C1 segment of cervical spinal cord (tissue), 14 donors: Measurements from ENCODE around the gene JAZF1.

Experiments used
- DNase-seq, 14 donors: peaks; one replicate each; lab custom pipeline; 2025; lab: John Stamatoyannopoulos, UW

The JAZF1 gene

DNA sequence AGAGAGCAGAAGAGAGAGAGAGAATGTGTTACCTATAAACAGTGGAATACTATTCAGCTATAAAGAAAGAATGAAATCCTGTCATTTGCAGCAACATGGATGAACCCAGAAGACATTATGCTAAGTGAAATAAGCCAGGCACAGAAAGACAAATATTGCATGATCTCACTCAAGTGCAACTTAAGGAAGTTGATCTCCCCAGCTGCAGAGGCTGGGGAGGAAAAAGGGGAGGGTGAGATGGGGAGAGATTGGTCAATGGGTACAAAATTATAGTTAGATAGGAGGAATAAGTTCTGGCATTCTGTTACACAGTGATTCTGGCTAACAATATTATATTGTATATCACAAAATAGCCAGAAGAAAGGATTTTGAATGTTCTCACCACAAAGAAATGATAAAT, 11.2 kb upstream of the JAZF1 start:
- no peak for DNase-seq

DNA sequence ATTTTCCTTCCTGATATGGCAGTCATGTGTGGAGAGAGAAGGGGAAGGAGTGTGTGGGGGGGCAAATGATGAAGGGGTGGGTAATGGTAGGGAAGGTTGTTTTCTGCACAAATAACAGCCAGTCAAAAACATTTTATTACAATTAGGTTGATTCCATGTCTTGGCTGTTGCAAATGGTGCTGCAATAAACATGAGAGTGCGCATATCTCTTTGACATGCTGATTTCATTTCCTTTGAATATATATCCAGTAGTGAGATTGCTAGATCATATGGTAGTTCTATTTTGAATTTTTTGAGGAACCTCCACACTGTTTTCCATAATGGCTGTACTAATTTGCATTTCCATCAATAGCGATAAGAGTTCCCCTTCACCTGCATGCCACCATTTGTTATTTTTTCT, 10.6 kb upstream of the JAZF1 start:
- no peak for DNase-seq

DNA sequence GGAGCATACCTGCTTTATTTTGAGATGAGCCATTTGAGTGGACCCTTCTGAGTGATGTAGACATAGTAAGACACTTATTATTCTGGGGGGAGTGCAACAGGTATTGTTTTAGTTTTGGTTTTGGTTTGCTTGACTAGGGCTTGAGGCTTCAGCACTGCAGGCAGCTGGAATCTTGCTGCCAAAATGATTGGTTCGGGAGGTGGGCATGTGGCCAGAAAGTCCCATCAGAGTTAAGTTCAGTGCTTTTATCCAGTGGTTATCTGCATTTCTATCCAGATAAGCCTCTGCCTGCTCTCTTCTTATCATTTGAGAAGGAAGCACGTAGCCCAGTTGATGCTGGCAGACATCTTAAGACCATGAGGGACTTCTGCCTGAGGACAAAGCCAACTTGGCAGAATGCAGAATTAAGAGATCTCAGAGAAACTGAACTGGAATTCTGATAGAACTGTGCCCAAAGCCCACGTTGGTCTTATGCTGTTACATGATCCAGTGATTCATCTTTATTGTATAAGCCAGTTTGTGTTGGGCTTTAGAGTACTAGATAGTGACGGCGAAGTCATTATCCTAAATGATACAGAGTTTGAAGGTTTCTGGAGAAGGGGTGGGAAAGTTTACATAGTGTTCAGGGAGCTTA, 9.6 kb upstream of the JAZF1 start:
- DNase-seq: no peak

DNA sequence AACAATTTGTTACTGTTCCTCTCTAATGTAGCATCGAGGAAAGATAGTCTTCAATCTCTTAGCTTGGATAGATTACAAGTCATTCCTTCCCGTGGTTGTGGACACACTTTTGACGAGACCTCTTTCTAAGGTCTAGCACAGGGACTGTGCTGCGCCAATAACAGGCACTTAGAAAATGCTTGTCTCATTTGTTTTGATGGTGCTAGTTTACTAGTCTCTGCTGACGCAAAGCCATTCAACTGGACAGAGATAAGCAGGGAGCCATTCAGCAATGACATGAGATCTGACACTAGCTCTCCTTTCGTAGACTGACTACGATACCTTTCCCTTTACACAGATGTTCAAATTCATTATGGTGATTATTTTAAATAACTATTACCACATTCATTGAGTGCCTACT, 6.4 kb upstream of the JAZF1 start:
- DNase-seq: no peak

DNA sequence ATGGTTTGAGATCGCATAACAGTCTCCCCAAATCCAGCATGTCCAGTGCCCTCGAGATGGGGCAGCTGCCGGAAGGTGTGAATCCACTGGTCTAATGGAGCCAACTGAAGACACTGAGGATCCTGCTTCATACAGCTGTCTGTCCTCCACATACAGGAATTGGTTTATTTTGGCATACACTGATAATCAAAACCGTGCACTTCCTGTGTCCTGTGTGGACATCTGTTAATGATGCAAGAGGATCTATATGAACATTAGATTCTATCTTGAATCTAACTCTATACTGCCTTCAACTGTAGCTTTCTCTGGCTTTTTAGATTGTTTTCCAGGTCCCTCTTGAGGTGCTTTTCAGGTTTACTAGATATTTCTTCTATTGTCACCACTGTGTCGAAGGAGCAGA, 3.0 kb upstream of the JAZF1 start:
- DNase-seq: no peak

DNA sequence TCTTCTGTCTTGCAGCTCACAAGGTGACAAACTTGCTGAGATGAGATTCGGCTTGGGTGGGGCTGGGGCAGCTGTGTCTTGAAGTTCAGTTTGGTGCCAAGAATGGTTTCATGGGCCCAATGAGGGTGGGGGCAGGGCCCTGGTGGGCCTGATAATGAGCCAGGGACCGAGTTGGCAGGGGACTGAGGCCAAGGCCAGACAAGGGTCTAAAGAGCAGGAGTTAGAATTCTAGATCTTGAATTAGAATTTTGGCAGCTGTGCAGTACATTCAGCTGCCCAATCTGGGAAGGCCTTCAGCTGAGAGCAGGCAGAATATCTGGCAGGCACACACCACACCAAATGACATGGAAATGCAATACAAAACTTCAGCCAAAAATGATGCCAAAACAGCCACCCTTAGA, 1.5 kb upstream of the JAZF1 start:
- peak in 5 of 14 donors; percentile 15 to 45 (median 19) for DNase-seq

DNA sequence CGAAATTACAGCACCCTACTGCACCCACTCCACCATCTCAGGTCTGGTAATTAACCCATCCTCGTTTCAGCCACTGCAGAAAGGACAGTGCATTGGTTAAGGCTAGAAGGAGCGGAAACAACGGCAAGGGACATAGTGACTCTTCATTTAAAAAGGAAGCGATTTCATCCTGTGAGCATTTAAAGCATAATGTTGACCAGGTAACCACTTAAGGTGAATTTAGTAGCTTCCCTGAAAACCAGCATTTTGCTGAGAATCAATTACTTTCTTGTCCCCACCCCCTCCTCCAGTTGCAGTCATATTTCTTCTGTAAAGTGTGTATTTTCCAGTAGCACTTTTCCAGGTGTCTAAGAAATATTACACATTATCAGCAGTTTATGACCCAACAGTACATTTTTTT, 821 bp upstream of the JAZF1 start:
- peak in 1 of 14 donors; percentile 20 for DNase-seq

DNA sequence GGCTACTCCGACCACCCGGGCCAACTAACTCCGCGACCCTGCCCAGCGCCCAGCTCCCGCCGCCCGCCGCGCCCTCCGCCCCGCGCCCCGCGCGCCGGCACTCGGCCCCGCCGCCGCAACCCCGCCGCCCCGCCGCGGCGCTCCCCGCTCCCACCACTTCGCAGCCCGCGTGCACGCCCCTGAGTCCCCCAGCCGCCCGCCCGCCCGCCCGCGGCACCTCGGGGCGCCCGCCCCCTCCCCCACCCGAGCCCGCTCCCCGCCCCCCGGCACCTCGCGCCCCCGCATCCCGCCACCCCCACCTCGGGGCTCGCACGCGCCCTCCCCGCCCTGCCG, 598 bp downstream of the JAZF1 start:
- DNase-seq: no peak

DNA sequence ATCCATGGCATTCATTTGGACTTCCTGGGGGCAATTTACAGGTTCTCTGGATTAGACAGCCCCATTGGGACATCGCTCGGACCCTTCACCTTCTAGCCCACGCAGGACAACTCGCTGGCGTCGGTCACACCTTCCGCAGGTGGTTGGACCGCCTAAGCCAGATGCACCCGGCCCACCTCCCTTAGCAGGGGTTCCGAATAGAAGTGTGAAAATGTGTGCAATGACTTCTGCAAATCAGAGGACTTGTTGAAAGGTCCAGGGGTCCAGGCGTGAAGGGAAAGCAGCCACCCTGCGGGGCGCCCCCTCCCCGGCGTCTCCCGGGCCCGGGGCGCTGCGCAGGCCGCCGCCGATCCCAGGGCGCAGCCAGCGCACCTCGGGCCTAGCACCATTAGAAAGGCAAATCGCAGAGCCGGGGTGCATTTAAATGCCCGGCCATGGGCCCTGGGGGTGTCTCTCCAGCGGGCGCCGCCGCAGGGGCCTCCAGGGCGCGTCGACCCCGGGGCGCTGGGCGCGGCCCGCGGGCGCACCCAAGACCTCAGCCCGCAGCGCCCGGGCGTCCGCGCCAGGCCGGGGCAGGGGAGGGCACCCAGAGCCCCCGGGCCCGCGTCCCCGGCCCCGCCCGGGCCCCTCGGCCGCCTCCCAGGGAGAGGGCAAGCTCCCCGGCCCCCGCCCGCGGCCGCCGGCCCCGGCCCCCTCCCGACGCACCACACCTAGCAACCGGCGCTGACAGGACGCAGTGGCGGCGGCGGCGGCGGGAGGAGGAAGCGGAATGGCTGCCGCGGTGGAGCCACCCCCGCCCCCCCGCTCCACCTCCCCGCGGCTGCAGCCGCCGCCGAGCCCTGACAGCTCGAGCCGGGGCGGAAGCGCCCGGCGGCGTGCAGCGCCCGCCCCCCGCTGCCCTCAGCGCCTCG, 1.2 kb downstream of the JAZF1 start:
- peak in 13 of 14 donors; percentile 13 to 80 (median 42) for DNase-seq

DNA sequence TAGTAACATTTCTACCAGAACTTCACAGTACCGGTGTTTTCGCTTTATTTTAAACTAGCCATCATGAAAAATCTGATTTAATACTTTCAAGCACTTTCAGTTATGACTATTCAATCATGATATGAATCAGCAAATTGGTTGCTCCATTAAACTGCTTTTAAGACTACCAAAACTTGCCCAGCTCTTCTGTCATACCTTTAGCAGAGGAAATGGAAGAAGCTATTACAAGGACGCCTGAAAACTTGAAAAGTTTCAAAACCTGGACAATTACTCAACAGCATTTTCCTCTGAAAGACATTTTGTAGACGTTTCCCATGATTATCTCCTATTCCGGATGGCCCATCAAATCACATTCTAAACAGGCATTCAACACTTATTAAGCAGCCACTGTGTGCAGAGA, 2.0 kb downstream of the JAZF1 start:
- peak in 1 of 14 donors; percentile 34 for DNase-seq

DNA sequence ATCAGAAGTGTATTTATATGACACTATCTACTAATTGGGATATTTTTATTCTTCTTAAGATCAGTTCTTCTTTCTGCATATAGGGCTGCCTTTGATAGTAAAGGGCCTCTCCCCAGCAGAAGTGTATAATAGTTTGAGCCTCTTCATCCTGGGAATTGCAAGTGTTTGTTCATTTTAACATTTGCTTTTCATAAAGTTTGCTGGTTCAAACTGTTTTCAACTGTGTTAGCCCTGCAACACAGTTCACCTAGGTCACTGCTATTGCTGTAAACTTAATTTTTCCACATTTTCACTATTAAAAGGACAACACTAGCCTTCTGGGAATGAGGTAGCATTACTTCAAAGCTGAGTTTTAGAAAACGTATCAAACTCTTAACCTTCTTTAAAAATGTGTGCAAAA, 2.8 kb downstream of the JAZF1 start:
- no peak for DNase-seq

DNA sequence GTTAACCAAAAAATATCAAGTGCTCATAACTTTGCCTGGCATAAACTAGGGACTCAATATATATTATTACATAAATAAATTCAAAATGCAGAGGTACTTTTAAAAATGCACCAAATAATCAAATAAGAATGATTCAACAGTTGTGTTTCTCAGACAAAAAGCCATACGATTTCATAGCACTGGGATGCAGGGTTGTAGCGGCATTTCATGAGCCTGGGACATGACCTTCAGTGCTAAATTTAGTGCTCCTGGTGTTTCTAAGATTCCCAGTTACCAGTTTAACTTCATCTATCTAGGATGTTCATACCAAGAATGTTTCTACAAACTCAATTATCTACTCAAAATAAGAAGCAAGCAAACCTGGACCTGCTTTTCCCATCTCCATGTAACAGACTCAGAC, 4.0 kb downstream of the JAZF1 start:
- DNase-seq: no peak

DNA sequence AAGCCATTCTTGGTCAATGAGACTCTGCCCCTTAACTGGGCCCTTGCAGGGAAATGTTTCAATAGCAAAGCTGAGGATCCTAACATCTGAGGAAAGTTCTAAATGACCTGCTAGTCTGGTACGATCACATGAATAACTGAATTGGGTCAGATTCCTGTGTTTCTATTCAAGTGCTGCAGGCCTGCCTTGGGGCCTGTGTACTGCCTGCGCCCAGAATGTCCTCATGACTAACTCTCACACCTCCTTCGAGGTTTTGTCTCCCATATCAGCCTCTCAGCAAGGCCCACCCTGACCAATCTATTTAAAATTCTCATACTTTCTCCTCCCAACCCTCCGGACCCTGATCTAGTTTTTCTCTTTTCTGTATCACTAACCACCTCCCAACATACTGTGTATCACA, 4.4 kb downstream of the JAZF1 start:
- peak in 1 of 14 donors; percentile 8 for DNase-seq

DNA sequence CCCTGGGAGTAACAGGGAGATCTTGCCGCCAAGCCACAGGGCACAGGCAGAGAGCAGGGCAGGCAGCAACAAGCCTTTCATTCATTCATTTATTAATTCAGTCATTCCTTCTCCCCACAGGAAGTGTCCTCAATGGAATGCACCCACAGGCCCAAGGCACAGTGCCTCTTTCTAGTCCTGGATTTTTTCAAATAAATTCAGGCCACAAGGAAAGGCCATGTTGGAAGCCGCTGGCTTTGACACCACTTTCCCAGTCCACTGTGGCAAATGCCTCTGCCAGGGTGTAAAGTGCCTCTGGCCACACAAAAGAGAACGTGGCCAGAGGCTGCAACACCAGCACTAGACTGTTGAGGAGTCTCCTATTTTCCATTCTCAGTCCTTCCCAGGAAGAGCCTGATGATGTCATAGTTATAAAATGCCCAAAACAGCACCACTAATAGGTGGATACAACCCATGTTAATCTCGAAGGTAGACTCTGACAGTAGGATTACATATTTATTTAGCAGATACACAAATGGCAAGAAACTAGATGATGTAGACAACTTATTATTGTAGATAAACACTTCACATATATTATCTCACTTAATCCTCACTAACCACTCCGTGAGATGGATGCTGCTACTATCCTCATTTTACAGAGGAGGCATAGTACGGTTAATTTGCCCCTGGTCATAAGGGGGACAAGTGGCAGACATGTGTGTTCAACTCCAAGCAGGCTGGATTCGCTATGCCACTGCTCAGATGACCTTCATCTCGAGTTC, 5.5 kb downstream of the JAZF1 start:
- no peak for DNase-seq

DNA sequence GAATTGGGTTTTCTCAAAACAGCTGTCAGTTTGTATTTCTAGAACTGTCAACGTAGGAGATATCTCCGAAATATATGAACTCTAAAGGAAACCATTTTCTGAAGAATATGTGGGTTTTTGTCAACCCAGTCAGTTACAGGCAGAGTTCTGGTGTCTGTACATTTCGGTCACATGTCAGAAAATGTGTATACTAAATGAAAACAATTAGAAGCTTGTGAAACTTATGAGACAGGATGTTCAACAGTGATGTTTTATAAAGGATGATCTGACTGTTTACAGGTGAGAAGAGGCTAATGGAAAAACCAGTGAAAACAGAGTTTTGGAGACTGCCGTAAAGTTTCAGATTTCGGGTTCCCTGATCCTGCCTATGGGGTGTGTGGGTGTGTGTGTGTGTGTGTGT, 6.2 kb downstream of the JAZF1 start:
- no peak for DNase-seq

DNA sequence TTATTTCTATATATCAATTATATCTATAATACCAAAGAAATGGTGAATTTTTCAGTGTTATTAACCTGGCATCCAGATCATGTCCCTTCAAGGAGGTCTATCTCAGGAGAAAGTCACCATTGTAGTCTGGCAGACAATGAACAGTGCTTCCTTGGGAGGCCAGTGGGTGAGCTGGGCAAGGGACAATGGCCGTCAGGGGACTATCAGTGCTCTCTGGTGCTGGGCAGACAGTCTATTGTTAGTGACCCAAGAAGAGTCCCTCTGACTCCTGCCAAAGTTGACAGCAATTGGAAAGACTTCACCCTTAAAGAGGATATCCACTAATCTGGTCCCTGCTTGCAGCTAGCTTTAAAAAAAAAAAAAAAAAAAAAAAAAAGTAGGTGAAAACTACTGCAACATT, 7.1 kb downstream of the JAZF1 start:
- DNase-seq: peak in 1 of 14 donors; percentile 14

DNA sequence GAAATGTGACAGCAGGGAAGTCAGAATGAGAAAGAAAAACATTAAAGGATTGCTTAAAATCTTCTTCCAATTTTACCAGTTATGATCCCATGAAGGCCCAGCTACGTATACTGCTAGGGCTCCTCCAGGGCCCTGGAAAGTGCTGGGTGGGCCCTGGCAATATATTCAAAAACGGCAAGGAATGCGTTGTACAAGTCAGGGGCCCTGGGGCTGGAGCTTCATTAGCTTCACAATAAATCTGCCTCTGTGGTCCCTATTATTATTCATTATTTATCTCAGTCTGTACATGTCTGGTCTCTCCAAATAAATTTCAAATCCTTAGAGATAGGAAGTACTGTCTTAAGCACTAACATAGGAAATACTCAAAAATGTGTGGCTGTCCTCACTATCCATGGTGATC, 7.6 kb downstream of the JAZF1 start:
- DNase-seq: no peak

DNA sequence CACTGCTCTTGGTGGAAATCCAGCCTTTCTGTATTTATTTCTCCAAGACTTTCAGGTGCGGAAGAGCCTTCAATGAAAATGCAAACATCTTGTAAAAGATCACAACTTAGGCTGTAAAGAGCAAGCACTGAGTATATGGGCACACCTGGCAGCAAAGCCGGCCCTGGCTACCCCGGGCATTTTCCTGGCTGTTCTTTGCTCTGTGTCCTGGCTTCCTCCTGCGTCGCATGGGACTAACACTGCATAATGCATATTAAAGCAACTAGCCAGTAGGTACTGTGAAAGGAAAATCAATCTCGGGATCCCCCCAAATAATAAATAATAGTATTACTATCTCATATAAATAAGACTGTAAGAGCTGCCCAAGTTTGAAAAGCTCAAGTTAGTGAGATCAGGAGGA, 9.9 kb downstream of the JAZF1 start:
- no peak for DNase-seq

DNA sequence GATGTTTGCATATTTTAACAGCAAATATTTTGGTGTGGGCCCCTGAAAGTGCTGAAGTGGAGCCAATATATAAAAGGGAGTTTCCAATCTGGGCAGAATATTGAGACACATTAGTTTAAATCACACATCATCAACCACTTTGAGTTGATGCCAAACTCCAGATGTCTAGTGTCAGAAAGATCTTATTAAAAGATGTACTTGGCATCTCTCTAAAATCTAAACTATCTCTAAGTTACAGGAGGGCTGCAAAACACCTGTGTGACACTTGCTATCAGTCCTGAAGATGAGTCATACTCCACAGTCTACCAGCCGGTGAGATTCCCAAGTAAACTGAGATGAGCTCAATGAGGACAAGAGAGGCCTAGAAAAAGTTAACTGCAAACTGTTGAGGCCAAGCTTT, 11.4 kb downstream of the JAZF1 start:
- no peak for DNase-seq

DNA sequence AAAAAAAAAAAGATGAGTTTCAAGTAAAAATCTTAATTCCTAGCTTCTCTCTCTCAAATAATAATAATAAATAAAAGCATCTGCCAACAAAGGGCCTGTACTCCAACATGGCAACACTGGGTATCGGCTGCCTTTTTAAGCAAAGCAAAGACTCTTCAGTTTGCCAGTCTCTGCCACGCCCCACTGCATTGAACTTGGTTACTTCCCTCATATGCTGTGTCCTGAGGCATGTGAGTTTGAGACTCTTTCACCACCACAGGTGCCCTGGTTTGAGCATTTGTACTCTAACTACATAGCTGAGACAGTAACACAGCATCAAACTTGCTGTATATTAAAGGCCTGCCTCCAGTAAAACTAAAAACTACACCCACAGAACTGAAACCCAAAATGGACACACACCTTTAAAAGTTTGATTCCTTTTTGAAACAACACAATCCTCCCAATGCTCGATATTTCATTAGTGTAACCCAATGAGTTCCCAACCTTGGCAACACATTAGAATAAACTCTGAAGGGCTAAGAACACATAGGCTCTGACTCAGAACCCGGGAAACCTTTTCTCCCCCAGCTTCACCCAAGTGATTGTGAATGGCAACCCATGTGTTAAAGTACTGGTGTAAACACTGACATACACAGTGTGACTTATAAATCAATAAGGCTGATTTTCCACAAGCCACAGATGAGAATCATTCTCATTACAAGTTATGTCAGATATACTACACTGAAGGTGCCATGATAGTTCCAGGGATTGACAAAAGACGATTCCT, 12.0 kb downstream of the JAZF1 start:
- DNase-seq: no peak

DNA sequence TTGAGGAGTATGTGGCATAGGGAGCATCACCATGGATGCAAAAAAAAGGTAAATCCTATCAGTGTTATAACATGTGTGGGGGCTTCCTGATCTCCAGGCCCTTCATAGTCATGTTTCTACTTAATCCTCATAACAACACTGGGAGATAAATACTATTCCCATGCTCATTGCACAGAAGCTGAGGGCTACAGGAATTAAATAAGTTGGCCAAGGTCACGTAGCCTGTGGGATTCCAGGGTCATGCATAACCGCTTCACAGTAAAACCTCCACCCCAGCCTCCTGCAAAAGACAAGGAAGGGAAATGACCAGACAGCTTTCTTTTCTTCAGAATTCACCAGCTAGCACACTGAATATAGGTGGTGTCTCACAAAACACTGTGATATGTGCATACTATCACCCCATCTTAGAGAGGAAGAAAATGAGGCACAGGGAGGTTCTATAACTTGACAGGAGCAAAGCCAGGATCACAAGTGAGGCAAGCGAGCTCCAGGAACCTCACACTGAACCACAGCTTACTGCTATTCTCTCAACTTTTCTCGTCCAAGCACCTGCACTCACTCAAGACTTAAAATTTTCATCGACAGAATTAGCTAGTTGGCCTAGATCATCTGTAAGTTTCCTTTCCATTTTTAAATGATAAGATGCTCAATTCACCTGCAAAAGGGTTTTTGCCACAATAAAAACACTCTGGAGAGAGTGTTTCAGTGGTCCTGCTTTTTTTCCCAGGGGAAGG, 13.4 kb downstream of the JAZF1 start:
- no peak for DNase-seq
